IMR-90 (cell line): ENCODE measurements around the gene TAPT1. TPM values are rescaled to one million over a fixed set of nuclear protein-coding genes. Genes with fewer than 3 reads are reported as not detected.

Experiments
- ATAC-seq: fragments of 200-7000 bp; cut with Tn5 transposase; 2 replicates; pipeline ENCODE4 v1.9.1; 2020; ENCODE audit warnings: low read depth, mild to moderate bottlenecking, moderate library complexity
- BruUV-seq: library from RNA; stranded (reverse); fragments of 400-500 nt; replicated peaks from 2 replicates; lab custom pipeline; 2021; lab: Mats Ljungman, UMichigan
- CTCF ChIA-PET: fragments of 300-600 bp; formaldehyde crosslinking; extraction: SDS; loops from one replicate; lab custom pipeline; 2021; ENCODE audit warnings: antibody characterized with exemption; lab: Yijun Ruan, JAX
- POLR2A ChIA-PET: fragments of 300-600 bp; sonication (Branson Sonifier 250); formaldehyde crosslinking; loops from one replicate; lab custom pipeline; 2022; ENCODE audit warnings: antibody characterized with exemption; ENCODE audit not compliant: unreplicated experiment; lab: Charles Lee
- DNase-seq: peaks from one replicate; pipeline ENCODE4 v3.0.0; 2013
- H2AFZ ChIP-seq: replicated peaks from 2 replicates; pipeline ENCODE3; 2013; ENCODE audit warnings: low read length, mild to moderate bottlenecking; ENCODE audit not compliant: poor library complexity
- H2AK5ac ChIP-seq: 2 replicates; pipeline ENCODE4 v1.6.1; 2013; ENCODE audit warnings: low read depth, low read length, inconsistent platforms
- H2AK9ac ChIP-seq: replicated peaks from 2 replicates; pipeline ENCODE3; 2013; ENCODE audit warnings: mild to moderate bottlenecking, low read depth, low read length, moderate library complexity; ENCODE audit not compliant: poor library complexity
- H2BK120ac ChIP-seq: 2 replicates; pipeline ENCODE4 v1.6.1; 2013; ENCODE audit warnings: low read depth, low read length, inconsistent platforms
- H2BK15ac ChIP-seq: 3 replicates; pipeline ENCODE4 v1.6.1; 2013; ENCODE audit warnings: low read depth, low read length, inconsistent platforms
- H2BK20ac ChIP-seq: 2 replicates; pipeline ENCODE4 v1.6.1; 2013; ENCODE audit warnings: low read depth, mild to moderate bottlenecking, inconsistent platforms, low read length, moderate library complexity
- H2BK5ac ChIP-seq: 2 replicates; pipeline ENCODE4 v1.6.1; 2013; ENCODE audit warnings: mild to moderate bottlenecking, low read depth, low read length, inconsistent platforms; ENCODE audit not compliant: poor library complexity, severe bottlenecking
- H3K14ac ChIP-seq: replicated peaks from 2 replicates; pipeline ENCODE4 v1.6.1; 2013; ENCODE audit warnings: low read depth, low read length, inconsistent platforms
- H3K18ac ChIP-seq: 2 replicates; pipeline ENCODE4 v1.6.1; 2013; ENCODE audit warnings: low read depth, low read length, control low read depth
- H3K23ac ChIP-seq: 2 replicates; pipeline ENCODE4 v1.6.1; 2013; ENCODE audit warnings: low read depth, low read length, inconsistent platforms
- H3K27ac ChIP-seq: 2 replicates; pipeline ENCODE4 v1.5.1; 2013; ENCODE audit warnings: mild to moderate bottlenecking, control low read depth, low read length; ENCODE audit not compliant: insufficient read depth
- H3K27me3 ChIP-seq: 2 replicates; pipeline ENCODE4 v1.6.1; 2013; ENCODE audit warnings: low read length; ENCODE audit not compliant: control insufficient read depth, insufficient read depth
- H3K36me3 ChIP-seq: 2 replicates; pipeline ENCODE4 v1.6.1; 2013; ENCODE audit warnings: low read length, mixed read lengths; ENCODE audit not compliant: control insufficient read depth, insufficient read depth
- H3K4ac ChIP-seq: 2 replicates; pipeline ENCODE4 v1.6.1; 2013; ENCODE audit warnings: low read depth, low read length, inconsistent platforms
- H3K4me1 ChIP-seq: 2 replicates; pipeline ENCODE4 v1.6.1; 2013; ENCODE audit warnings: low read length, mixed read lengths; ENCODE audit not compliant: control insufficient read depth, insufficient read depth
- H3K4me2 ChIP-seq: 2 replicates; pipeline ENCODE4 v1.6.1; 2013; ENCODE audit warnings: low read depth, mild to moderate bottlenecking, control low read depth, low read length, moderate library complexity
- H3K4me3 ChIP-seq: 2 replicates; pipeline ENCODE4 v1.5.1; 2013; ENCODE audit warnings: low read depth, mild to moderate bottlenecking, control low read depth, low read length, moderate library complexity; ENCODE audit not compliant: insufficient read depth
- H3K56ac ChIP-seq: 2 replicates; pipeline ENCODE4 v1.6.1; 2013; ENCODE audit warnings: low read length, inconsistent platforms; ENCODE audit not compliant: insufficient read depth; ENCODE audit errors: extremely low read depth
- H3K79me1 ChIP-seq, 2 experiments: 2 replicates each; pipeline ENCODE4 v1.6.1; 2013; ENCODE audit warnings: low read length in 2 of 2, inconsistent platforms in 1 of 2, low read depth in 1 of 2
- H3K9ac ChIP-seq: 2 replicates; pipeline ENCODE4 v1.6.1; 2013; ENCODE audit warnings: low read depth, low read length, control low read depth
- H3K9me1 ChIP-seq: 2 replicates; pipeline ENCODE4 v1.6.1; 2013; ENCODE audit warnings: low read length, inconsistent platforms; ENCODE audit not compliant: insufficient read depth
- H3K9me3 ChIP-seq: 2 replicates; pipeline ENCODE4 v1.6.1; 2013; ENCODE audit warnings: low read length; ENCODE audit not compliant: control insufficient read depth, insufficient read depth
- H4K20me1 ChIP-seq: 2 replicates; pipeline ENCODE4 v1.6.1; 2013; ENCODE audit warnings: low read length, inconsistent platforms; ENCODE audit not compliant: insufficient read depth
- H4K5ac ChIP-seq: 2 replicates; pipeline ENCODE4 v1.6.1; 2013; ENCODE audit warnings: mild to moderate bottlenecking, low read depth, low read length, control low read depth
- H4K8ac ChIP-seq, 2 experiments: 2 replicates each; pipeline ENCODE4 v1.6.1; 2013; ENCODE audit warnings: low read depth in 2 of 2, low read length in 2 of 2, control low read depth in 1 of 2, inconsistent platforms in 1 of 2
- H4K91ac ChIP-seq: 2 replicates; pipeline ENCODE4 v1.6.1; 2013; ENCODE audit warnings: low read depth, low read length, inconsistent platforms; ENCODE audit not compliant: insufficient read depth
- CEBPB ChIP-seq: IDR thresholded peaks from 2 replicates; pipeline ENCODE4 v1.6.1; 2012; ENCODE audit warnings: low read depth, low read length, improper control_type of control experiment
- CHD1 ChIP-seq: IDR thresholded peaks from 2 replicates; pipeline ENCODE4 v1.6.1; 2012; ENCODE audit warnings: low read depth, low read length, improper control_type of control experiment
- MAFK ChIP-seq: IDR thresholded peaks from 2 replicates; pipeline ENCODE4 v1.6.1; 2012; ENCODE audit warnings: low read depth, low read length, improper control_type of control experiment
- MAZ ChIP-seq: IDR thresholded peaks from 2 replicates; pipeline ENCODE4 v1.6.1; 2012; ENCODE audit warnings: low read depth, mild to moderate bottlenecking, low read length, improper control_type of control experiment, moderate library complexity, borderline replicate concordance
- POLR2A ChIP-seq: IDR thresholded peaks from 2 replicates; pipeline ENCODE4 v1.6.1; 2012; ENCODE audit warnings: mild to moderate bottlenecking, low read depth, low read length
- RFX5 ChIP-seq: IDR thresholded peaks from 2 replicates; pipeline ENCODE4 v1.8.0; 2012; ENCODE audit warnings: low read depth, mild to moderate bottlenecking, low read length, moderate library complexity
- SMC3 ChIP-seq: fragments of 150-350 bp; IDR thresholded peaks from 2 replicates; pipeline ENCODE4 v1.6.1; 2016; ENCODE audit warnings: low read depth, mild to moderate bottlenecking, antibody characterized with exemption, low read length, moderate library complexity
- WGBS, 2 experiments: methylation state at CpG; one replicate each; pipeline versions ENCODE4 v1.1.5 to v1.1.7; 2013; ENCODE audit warnings: missing lambda C conversion rate in 2 of 2; ENCODE audit not compliant: insufficient read length in 1 of 2; ENCODE audit errors: extremely low coverage in 2 of 2; 5-methylcytosine and 5-hydroxymethylcytosine counted together
- dilution Hi-C: fragments of 300-500 bp; cut with HindIII; formaldehyde crosslinking; loops from one replicate; pipeline ENCODE4 v1.14.3; 2018; ENCODE audit warnings: low sequenced_read_pairs; ENCODE audit not compliant: unreplicated experiment
- in situ Hi-C: fragments of 300-500 bp; cut with MboI; formaldehyde crosslinking; loops from 3 replicates; pipeline ENCODE4 v1.14.3; 2019; ENCODE audit warnings: low sequenced_read_pairs, inconsistent platforms, mixed read lengths
- intact Hi-C: fragments of 100-400 bp; cut with micrococcal nuclease; formaldehyde crosslinking; loops from 2 replicates; pipeline ENCODE4 v1.10.0; 2022
- polyA plus RNA-seq, 3 experiments: library from polyadenylated mRNA; depleted of rRNA; stranded (reverse); fragments of >200 nt; gene quantifications; 2 replicates each; pipeline ENCODE4 v1.2.3, GENCODE V29; 2012; ENCODE audit warnings: low replicate concordance in 1 of 3
- total RNA-seq: library from RNA; depleted of rRNA; stranded (reverse); fragments of >200 nt; gene quantifications from 2 replicates; pipeline ENCODE4 v1.2.3, GENCODE V29; 2012
- TF ChIP-seq, protein P1 (sequence below): fragments of 150-350 bp; IDR thresholded peaks from 2 replicates; pipeline ENCODE4 v1.6.1; 2017; ENCODE audit warnings: mild to moderate bottlenecking, antibody characterized with exemption, low read length, low read depth
- TF ChIP-seq, protein P2 (sequence below): conservative IDR thresholded peaks from 2 replicates; pipeline ENCODE4 v1.5.1; 2012; ENCODE audit warnings: mild to moderate bottlenecking, low read depth, low read length, improper control_type of control experiment
- TF ChIP-seq, protein P3 (sequence below): fragments of 150-350 bp; IDR thresholded peaks from 2 replicates; pipeline ENCODE4 v1.6.1; 2016; ENCODE audit warnings: low read depth, mild to moderate bottlenecking, low read length, moderate library complexity, borderline replicate concordance

The TAPT1 gene
- total and polyA plus RNA-seq, 2 of the 4 experiments (the other 2 are of a cell fraction): 5.6 to 12.2 TPM

DNA sequence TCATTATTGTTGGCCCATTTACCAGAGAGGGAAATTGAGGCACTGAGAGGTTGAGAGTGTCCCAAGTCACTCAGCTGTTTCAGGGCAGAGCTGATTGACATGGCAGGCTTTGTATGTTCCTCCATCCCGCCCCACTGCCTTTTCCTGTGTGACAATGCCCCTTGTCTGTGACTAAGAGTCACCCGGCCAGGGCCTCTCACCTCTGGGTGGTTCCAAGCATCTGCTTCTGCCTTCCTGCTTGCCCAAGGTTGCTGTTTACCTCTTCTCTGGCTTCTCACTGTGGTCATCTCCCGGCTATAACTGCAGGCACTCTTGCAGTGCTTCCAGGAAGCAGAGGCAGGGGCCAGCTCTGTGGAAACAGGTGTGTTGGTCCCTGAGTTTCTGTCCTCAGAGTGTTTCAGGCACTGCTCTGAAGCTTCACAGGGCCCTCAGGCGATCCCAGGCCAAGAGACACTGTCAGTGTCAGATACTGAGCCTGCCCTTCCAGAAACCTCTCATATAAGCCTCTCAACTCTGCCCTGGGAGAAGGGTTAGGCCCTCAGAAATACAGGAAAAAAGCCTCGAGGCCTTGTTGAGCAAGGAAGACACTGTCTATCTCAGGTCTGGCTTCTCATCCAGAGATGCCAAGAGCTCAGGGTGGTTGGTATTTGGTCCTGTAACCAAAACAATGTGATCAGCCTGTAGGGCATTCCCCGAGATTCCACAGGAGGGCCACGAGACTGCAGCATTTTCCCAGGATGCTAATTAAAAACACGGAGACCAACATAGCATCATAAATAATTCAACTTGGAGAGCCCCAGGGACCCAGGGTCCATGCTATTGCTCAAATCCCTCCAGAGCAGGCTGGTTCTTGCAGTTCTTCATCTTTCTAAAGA, 100.5 kb downstream of the TAPT1 start:
- Histone ChIP-seq H3K36me3 (no peaks in the 10 kb centered on the region), H2BK5ac (no peak overlapping the region), H3K27me3 (peaks cover 40% of the 10 kb centered on the region), H3K23ac (no peak overlapping the region), H4K91ac (no peak overlapping the region), H2AFZ (no peak overlapping the region), H3K9ac (no peak overlapping the region), H3K4me3 (no peak overlapping the region), H3K4me2 (no peak overlapping the region), H3K4ac (no peak overlapping the region), H2AK9ac (no peak overlapping the region), H3K56ac (no peak overlapping the region), H3K18ac (no peak overlapping the region), H3K9me1 (no peaks in the 10 kb centered on the region), H2BK120ac (no peak overlapping the region), H2AK5ac (no peak overlapping the region), H3K4me1 (no peaks in the 10 kb centered on the region), H3K9me3 (no peaks in the 10 kb centered on the region), H2BK20ac (no peak overlapping the region), H3K79me1 (no peaks in the 10 kb centered on the region), H3K14ac (no peak overlapping the region), H4K20me1 (no peaks in the 10 kb centered on the region), H4K5ac (no peak overlapping the region), H4K8ac (no peak overlapping the region), H3K27ac (no peak overlapping the region), H2BK15ac (no peak overlapping the region)
- TF ChIP-seq CEBPB (no peak), POLR2A (no peak), CHD1 (no peak), MAFK (no peak), RFX5 (no peak), MAZ (no peak), SMC3 (no peak)
- TF ChIP-seq, protein P1, sequence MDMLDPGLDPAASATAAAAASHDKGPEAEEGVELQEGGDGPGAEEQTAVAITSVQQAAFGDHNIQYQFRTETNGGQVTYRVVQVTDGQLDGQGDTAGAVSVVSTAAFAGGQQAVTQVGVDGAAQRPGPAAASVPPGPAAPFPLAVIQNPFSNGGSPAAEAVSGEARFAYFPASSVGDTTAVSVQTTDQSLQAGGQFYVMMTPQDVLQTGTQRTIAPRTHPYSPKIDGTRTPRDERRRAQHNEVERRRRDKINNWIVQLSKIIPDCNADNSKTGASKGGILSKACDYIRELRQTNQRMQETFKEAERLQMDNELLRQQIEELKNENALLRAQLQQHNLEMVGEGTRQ: no peak
- TF ChIP-seq, protein P2, sequence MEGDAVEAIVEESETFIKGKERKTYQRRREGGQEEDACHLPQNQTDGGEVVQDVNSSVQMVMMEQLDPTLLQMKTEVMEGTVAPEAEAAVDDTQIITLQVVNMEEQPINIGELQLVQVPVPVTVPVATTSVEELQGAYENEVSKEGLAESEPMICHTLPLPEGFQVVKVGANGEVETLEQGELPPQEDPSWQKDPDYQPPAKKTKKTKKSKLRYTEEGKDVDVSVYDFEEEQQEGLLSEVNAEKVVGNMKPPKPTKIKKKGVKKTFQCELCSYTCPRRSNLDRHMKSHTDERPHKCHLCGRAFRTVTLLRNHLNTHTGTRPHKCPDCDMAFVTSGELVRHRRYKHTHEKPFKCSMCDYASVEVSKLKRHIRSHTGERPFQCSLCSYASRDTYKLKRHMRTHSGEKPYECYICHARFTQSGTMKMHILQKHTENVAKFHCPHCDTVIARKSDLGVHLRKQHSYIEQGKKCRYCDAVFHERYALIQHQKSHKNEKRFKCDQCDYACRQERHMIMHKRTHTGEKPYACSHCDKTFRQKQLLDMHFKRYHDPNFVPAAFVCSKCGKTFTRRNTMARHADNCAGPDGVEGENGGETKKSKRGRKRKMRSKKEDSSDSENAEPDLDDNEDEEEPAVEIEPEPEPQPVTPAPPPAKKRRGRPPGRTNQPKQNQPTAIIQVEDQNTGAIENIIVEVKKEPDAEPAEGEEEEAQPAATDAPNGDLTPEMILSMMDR: no peak
- TF ChIP-seq, protein P3, sequence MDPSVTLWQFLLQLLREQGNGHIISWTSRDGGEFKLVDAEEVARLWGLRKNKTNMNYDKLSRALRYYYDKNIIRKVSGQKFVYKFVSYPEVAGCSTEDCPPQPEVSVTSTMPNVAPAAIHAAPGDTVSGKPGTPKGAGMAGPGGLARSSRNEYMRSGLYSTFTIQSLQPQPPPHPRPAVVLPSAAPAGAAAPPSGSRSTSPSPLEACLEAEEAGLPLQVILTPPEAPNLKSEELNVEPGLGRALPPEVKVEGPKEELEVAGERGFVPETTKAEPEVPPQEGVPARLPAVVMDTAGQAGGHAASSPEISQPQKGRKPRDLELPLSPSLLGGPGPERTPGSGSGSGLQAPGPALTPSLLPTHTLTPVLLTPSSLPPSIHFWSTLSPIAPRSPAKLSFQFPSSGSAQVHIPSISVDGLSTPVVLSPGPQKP: no peak
- in situ Hi-C loops (no loop called here), intact Hi-C loops (no loop called here), dilution Hi-C loops (no loop called here)
- WGBS, 2 experiments: 35% methylated on average over 2 of the region's 8 CpGs; no CpG with 5 or more reads in 1 of the 2 experiments
- ATAC-seq (no peak), DNase-seq (no peak)
- ChIA-PET POLR2A (no interaction called here), CTCF (no interaction called here)
- no TSS peak for BruUV-seq
